ENCODE measurements around the gene SERPING1.

Gene SERPING1

GRCh38 chr11:57571606-57572005, 25.9 kb upstream of the SERPING1 start:
- H3K4me2 ChIP-seq (ENCODE audit: low read depth, low read length, poor library complexity, severe bottlenecking) = no peak overlapping the region
- TF ChIP-seq EZH2phosphoT487 (conservative IDR thresholded peaks at IDR 0.05; ENCODE audit: low read length) (no peak), CTCF (IDR thresholded peaks at IDR 0.05; ENCODE audit: insufficient read depth, low read length, poor library complexity, severe bottlenecking) (no peak)
- H2AFZ ChIP-seq (ENCODE audit: low read depth, low read length, severe bottlenecking) = no peak overlapping the region

GRCh38 chr11:57574061-57574460, 23.4 kb upstream of the SERPING1 start:
- Histone ChIP-seq H4K20me1 (ENCODE audit: low read depth, low read length) (no peaks in the 10 kb centered on the region), H3K4me2 (ENCODE audit: low read depth, low read length, poor library complexity, severe bottlenecking) (no peak overlapping the region), H3K9ac (ENCODE audit: low read length) (no peak overlapping the region), H3K27ac (ENCODE audit: low read depth, low read length) (no peak overlapping the region), H2AFZ (ENCODE audit: low read depth, low read length, severe bottlenecking) (no peak overlapping the region), H3F3A (ENCODE audit: insufficient read depth) (no peaks in the 10 kb centered on the region), H3K9me2 (replicated peaks; ENCODE audit: insufficient read depth, low read length) (no peaks in the 10 kb centered on the region), H3K27me3 (ENCODE audit: low read length) (no peaks in the 10 kb centered on the region), H3K36me3 (ENCODE audit: low read length) (no peaks in the 10 kb centered on the region), H3K9me3 (ENCODE audit: insufficient read depth, low read length) (no peaks in the 10 kb centered on the region), H3K4me3 (ENCODE audit: insufficient read depth, low read length, poor library complexity, severe bottlenecking) (no peak overlapping the region), H3K79me2 (ENCODE audit: insufficient read depth, low read length) (no peaks in the 10 kb centered on the region)
- TF ChIP-seq CTCF (IDR thresholded peaks at IDR 0.05; ENCODE audit: insufficient read depth, low read length, poor library complexity, severe bottlenecking) (no peak), EZH2phosphoT487 (conservative IDR thresholded peaks at IDR 0.05; ENCODE audit: low read length) (no peak)

More at GRCh38 chr11:57571606-57572005, 25.9 kb upstream of the SERPING1 start:
- Histone ChIP-seq H3K27ac (ENCODE audit: low read depth, low read length) (no peak overlapping the region), H3K9me3 (ENCODE audit: insufficient read depth, low read length) (no peaks in the 10 kb centered on the region), H3K27me3 (ENCODE audit: low read length) (no peaks in the 10 kb centered on the region), H3K4me3 (ENCODE audit: insufficient read depth, low read length, poor library complexity, severe bottlenecking) (no peak overlapping the region), H4K20me1 (ENCODE audit: low read depth, low read length) (no peaks in the 10 kb centered on the region), H3K9ac (ENCODE audit: low read length) (no peak overlapping the region), H3F3A (ENCODE audit: insufficient read depth) (no peaks in the 10 kb centered on the region), H3K79me2 (ENCODE audit: insufficient read depth, low read length) (no peaks in the 10 kb centered on the region), H3K36me3 (ENCODE audit: low read length) (no peaks in the 10 kb centered on the region), H3K9me2 (replicated peaks; ENCODE audit: insufficient read depth, low read length) (no peaks in the 10 kb centered on the region)

GRCh38 chr11:57584341-57584740, 13.1 kb upstream of the SERPING1 start:
- peak overlapping the region; percentile 44; the same call in 1 of the 2 replicates for H3K27ac ChIP-seq (ENCODE audit: low read depth, low read length)
- TF ChIP-seq CTCF (IDR thresholded peaks at IDR 0.05; ENCODE audit: insufficient read depth, low read length, poor library complexity, severe bottlenecking) = no peak
- TF ChIP-seq EZH2phosphoT487 (conservative IDR thresholded peaks at IDR 0.05; ENCODE audit: low read length) = no peak
- no peak overlapping the region for H2AFZ ChIP-seq (ENCODE audit: low read depth, low read length, severe bottlenecking)

More at GRCh38 chr11:57584341-57584740, 13.1 kb upstream of the SERPING1 start:
- no peaks in the 10 kb centered on the region for H3K9me3 ChIP-seq (ENCODE audit: insufficient read depth, low read length)
- H3K9ac ChIP-seq (ENCODE audit: low read length) = no peak overlapping the region
- H3K4me3 ChIP-seq (ENCODE audit: insufficient read depth, low read length, poor library complexity, severe bottlenecking) = no peak overlapping the region
- H3F3A ChIP-seq (ENCODE audit: insufficient read depth) = no peaks in the 10 kb centered on the region
- H4K20me1 ChIP-seq (ENCODE audit: low read depth, low read length) = no peaks in the 10 kb centered on the region
- H3K36me3 ChIP-seq (ENCODE audit: low read length) = no peaks in the 10 kb centered on the region
- H3K79me2 ChIP-seq (ENCODE audit: insufficient read depth, low read length) = no peaks in the 10 kb centered on the region
- no peaks in the 10 kb centered on the region for H3K9me2 ChIP-seq (replicated peaks; ENCODE audit: insufficient read depth, low read length)
- H3K4me2 ChIP-seq (ENCODE audit: low read depth, low read length, poor library complexity, severe bottlenecking) = no peak overlapping the region
- H3K27me3 ChIP-seq (ENCODE audit: low read length) = no peaks in the 10 kb centered on the region

Measured in SU-DHL-6 (cell line).